K562 (cell line): ENCODE measurements around the gene CRHR2. TPM values are rescaled to one million over a fixed set of nuclear protein-coding genes. Genes with fewer than 3 reads are reported as not detected.

Experiments
- ATAC-seq: fragments of 200-7000 bp; cut with Tn5 transposase; 3 replicates; pipeline ENCODE4 v1.9.1; 2020; ENCODE audit warnings: moderate library complexity
- BruUV-seq: library from RNA; stranded (reverse); fragments of 400-500 nt; replicated peaks from 2 replicates; lab custom pipeline; 2021; lab: Mats Ljungman, UMichigan
- CTCF ChIA-PET: fragments of 300-600 bp; formaldehyde crosslinking; extraction: SDS; loops from one replicate; lab custom pipeline; 2021; ENCODE audit warnings: low intra/inter-chr PET ratio; lab: Yijun Ruan, JAX
- POLR2A ChIA-PET: fragments of 300-600, 350-650 bp; sonication (Branson Sonifier 250); formaldehyde crosslinking; extraction: SDS; loops from one replicate; lab custom pipeline; 2021; ENCODE audit warnings: antibody characterized with exemption, inconsistent platforms; lab: Yijun Ruan, JAX
- DNase-seq, 4 experiments: peaks; one replicate each; pipeline versions ENCODE4 v3.0.0 to v3.0.0-alpha.2; 2011 to 2018; ENCODE audit warnings: low spot score in 3 of 4, mixed read lengths in 3 of 4; ENCODE audit errors: extremely low read depth in 1 of 4
- FAIRE-seq: peaks from 2 replicates; lab custom pipeline; 2011; peaks lifted over from hg19 to GRCh38; lab: Jason Lieb, UNC
- H2AFZ ChIP-seq: 2 replicates; pipeline ENCODE4 v1.6.0; 2011; ENCODE audit warnings: low read depth, low read length, control low read depth, inconsistent platforms
- H3K27ac ChIP-seq: fragments of 200-600 bp; 3 replicates; pipeline ENCODE4 v1.8.0; 2011; ENCODE audit warnings: low read depth, mild to moderate bottlenecking, control low read depth, inconsistent platforms, low read length, moderate library complexity, mixed read lengths; ENCODE audit errors: extremely low read depth
- H3K27me3 ChIP-seq, 2 experiments: fragments of 300-600 bp in 1 of 2; 2 replicates in 1 of 2; 3 replicates in 1 of 2; pipeline versions ENCODE4 v1.6.0 to v1.8.0; 2011; ENCODE audit warnings: inconsistent platforms in 2 of 2, low read length in 2 of 2, mild to moderate bottlenecking in 1 of 2, mixed read lengths in 1 of 2, moderate library complexity in 1 of 2; ENCODE audit not compliant: control insufficient read depth in 2 of 2, insufficient read depth in 2 of 2
- H3K36me3 ChIP-seq: fragments of 300-600 bp; 3 replicates; pipeline ENCODE4 v1.8.0; 2011; ENCODE audit warnings: mild to moderate bottlenecking, low read length, inconsistent platforms; ENCODE audit not compliant: control insufficient read depth, insufficient read depth
- H3K4me1 ChIP-seq, 2 experiments: fragments of 200-600 bp in 1 of 2; replicated peaks in 1 of 2; 2 replicates in 1 of 2; 3 replicates in 1 of 2; pipeline versions ENCODE4 v1.5.1 to v1.8.0; 2011; ENCODE audit warnings: inconsistent platforms in 2 of 2, low read length in 2 of 2, mild to moderate bottlenecking in 1 of 2, mixed read lengths in 1 of 2, moderate library complexity in 1 of 2; ENCODE audit not compliant: control insufficient read depth in 2 of 2, insufficient read depth in 2 of 2
- H3K4me2 ChIP-seq: 2 replicates; pipeline ENCODE4 v1.6.1; 2011; ENCODE audit warnings: low read length, control low read depth, inconsistent platforms, mixed read lengths; ENCODE audit not compliant: insufficient read depth
- H3K4me3 ChIP-seq: fragments of 200-600 bp; sonication (generic), shearing (Covaris generic); 2 replicates; pipeline ENCODE4 v1.5.1; 2016; ENCODE audit warnings: control low read depth, inconsistent platforms
- H3K79me2 ChIP-seq: fragments of 200-600 bp; 3 replicates; pipeline ENCODE4 v1.8.0; 2011; ENCODE audit warnings: low read length, inconsistent platforms; ENCODE audit not compliant: control insufficient read depth, insufficient read depth
- H3K9ac ChIP-seq, 2 experiments: 2 replicates each; pipeline versions ENCODE4 v1.6.0 to v1.6.1; 2011; ENCODE audit warnings: low read depth in 2 of 2, low read length in 2 of 2, control low read depth in 1 of 2, inconsistent platforms in 1 of 2, mild to moderate bottlenecking in 1 of 2, mixed read lengths in 1 of 2; ENCODE audit not compliant: insufficient read depth in 1 of 2
- H3K9me1 ChIP-seq: one replicate; pipeline ENCODE4 v1.6.0; 2011; ENCODE audit warnings: inconsistent platforms, mild to moderate bottlenecking, low read length, moderate library complexity; ENCODE audit not compliant: control insufficient read depth, insufficient read depth
- H3K9me3 ChIP-seq: replicated peaks from 2 replicates; pipeline ENCODE4 v1.5.1; 2011; ENCODE audit warnings: low read depth, low read length, inconsistent platforms; ENCODE audit not compliant: control insufficient read depth, insufficient read depth
- H4K20me1 ChIP-seq: replicated peaks from 2 replicates; pipeline ENCODE4 v1.6.1; 2011; ENCODE audit warnings: low read length, inconsistent platforms, mixed read lengths; ENCODE audit not compliant: control insufficient read depth, insufficient read depth
- BCL6 ChIP-seq: fragments of 250-450 bp; sonication (Bioruptor Pico); IDR thresholded peaks from 2 replicates; pipeline ENCODE4 v1.4.0; 2020
- ELK3 ChIP-seq: fragments of 450-650 bp; formaldehyde crosslinking; IDR thresholded peaks from 2 replicates; pipeline ENCODE4 v1.4.0; 2020; ENCODE audit warnings: mild to moderate bottlenecking
- GATAD2B ChIP-seq: fragments of 450-650 bp; IDR thresholded peaks from 2 replicates; pipeline ENCODE4 v1.6.1; 2017; ENCODE audit warnings: mild to moderate bottlenecking, borderline replicate concordance
- HBP1 ChIP-seq: fragments of 450-650 bp; formaldehyde crosslinking; IDR thresholded peaks from 2 replicates; pipeline ENCODE4 v1.4.0; 2022; ENCODE audit warnings: missing genetic modification characterization
- MYNN ChIP-seq, 2 experiments: sonication (generic); formaldehyde crosslinking in 1 of 2; IDR thresholded peaks; 2 replicates each; pipeline versions ENCODE4 v1.5.0 to v1.6.1; 2016 to 2020; ENCODE audit warnings: antibody characterized with exemption in 1 of 2, missing genetic modification reagents in 1 of 2
- SMAD1 ChIP-seq: fragments of 150-350 bp; IDR thresholded peaks from 2 replicates; pipeline ENCODE4 v1.6.1; 2014; ENCODE audit warnings: low read length, low read depth; ENCODE audit not compliant: partially characterized antibody
- TRIM28 ChIP-seq: fragments of 450-650 bp; IDR thresholded peaks from 2 replicates; pipeline ENCODE4 v1.6.1; 2017
- ZBTB5 ChIP-seq: fragments of 450-650 bp; IDR thresholded peaks from 2 replicates; pipeline ENCODE4 v1.6.1; 2017; ENCODE audit warnings: antibody characterized with exemption
- ZNF41 ChIP-seq: fragments of 250-450 bp; sonication (Bioruptor Pico); conservative IDR thresholded peaks from 2 replicates; pipeline ENCODE4 v1.4.0; 2020; ENCODE audit warnings: mild to moderate bottlenecking
- WGBS: fragments of 100-300 bp; shearing (Covaris generic); methylation state at CpG from one replicate; pipeline ENCODE4 v1.1.6; 2016; ENCODE audit warnings: low coverage, mixed read lengths; ENCODE audit not compliant: insufficient coverage; ENCODE audit errors: missing lambda C conversion rate; 5-methylcytosine and 5-hydroxymethylcytosine counted together
- in situ Hi-C: fragments of 300-500 bp; cut with MboI; formaldehyde crosslinking; loops from 4 replicates; pipeline ENCODE4 v1.15.0; 2018; ENCODE audit warnings: inconsistent platforms, mixed read lengths
- intact Hi-C: fragments of 100-400 bp; cut with micrococcal nuclease; formaldehyde crosslinking; loops from 2 replicates; pipeline ENCODE4 v1.14.2; 2022
- polyA plus RNA-seq, 8 experiments: library from polyadenylated mRNA; depleted of rRNA in 4 of 8; stranded (reverse) in 5 of 8; unstranded in 3 of 8; fragments of >200 nt; fragmentation: Nextera tagmentation in 2 of 8; fragmentation: Illumina TruSeq in 1 of 8; extraction: Ambion mirVana in 2 of 8; extraction: Trizol in 1 of 8; gene quantifications; 2 replicates each; pipeline versions ENCODE4 v1.2.1 to v1.2.3, GENCODE V29; 2011 to 2014; ENCODE audit warnings: inconsistent platforms in 1 of 8, missing spikeins in 1 of 8
- total RNA-seq, 7 experiments: library from RNA; depleted of rRNA in 6 of 7; stranded (reverse); fragments of >200 nt in 6 of 7; fragmentation: Illumina TruSeq in 2 of 7; extraction: Trizol in 2 of 7; gene quantifications; 2 replicates each; pipeline versions ENCODE4 v1.2.1 to v1.2.3, GENCODE V29; 2011 to 2021; ENCODE audit warnings: low replicate concordance in 1 of 7

The CRHR2 gene
- total and polyA plus RNA-seq, 9 of the 15 experiments (the other 6 are each of a cell fraction or from before 2014, with no cell fraction given), result not detected

GRCh38 chr7:30699706-30700495 is 17.6 kb upstream of the CRHR2 start:
- Histone ChIP-seq H3K27ac (no peak overlapping the region), H3K36me3 (no peaks in the 10 kb centered on the region), H3K9ac (no peak overlapping the region), H3K4me1 (peaks cover 0 to 5% of the 10 kb centered on the region in 2 experiments; a peak in 2 of 5 replicates), H3K4me3 (no peak overlapping the region), H4K20me1 (0 out of 2 replicates have a peak, but pooled peaks cover 3% of the 10 kb centered on the region)
- ChIA-PET CTCF (no interaction called here), POLR2A (interaction anchor here (1.2 to 1.5 kb wide), 2 partner anchors 10 to 34 kb away, joined by 3 to 4 read pairs; no protein-coding TSS in a partner anchor)
- DNase-seq (no peak), ATAC-seq (no peak; the same call in 2 of the 3 replicates)
- no TSS peak for BruUV-seq
- no peak for TF ChIP-seq GATAD2B
- no peak for TF ChIP-seq ZBTB5
- TF ChIP-seq ZNF41, result no peak
- no peak for TF ChIP-seq BCL6 (CRISPR knock-in tag)
- no peak for TF ChIP-seq HBP1 (CRISPR knock-in tag)
- no peak for TF ChIP-seq TRIM28
- no peak for TF ChIP-seq ELK3 (CRISPR knock-in tag)
- no peak for TF ChIP-seq MYNN (IDR thresholded peaks at IDR 0.05)
- no peak for TF ChIP-seq MYNN (CRISPR knock-in tag; IDR thresholded peaks at IDR 0.05)
- TF ChIP-seq SMAD1, result no peak
- TF ChIP-seq, all 486 proteins: peak for 0
- Histone ChIP-seq H3K9me3 (no peaks in the 10 kb centered on the region), H3K27me3 (peaks cover 17 to 59% of the 10 kb centered on the region in 2 experiments), H3K4me2 (no peak overlapping the region), H3K79me2 (no peaks in the 10 kb centered on the region), H2AFZ (no peak overlapping the region), H3K9me1 (no peaks in the 10 kb centered on the region)
- no peak for FAIRE-seq
- 2% methylated on average over 14 of the region's 17 CpGs for WGBS
- intact Hi-C loops, result no loop called here
- in situ Hi-C loops, result no loop called here
